Peyer's patch (tissue), 4 donors: ENCODE data around the gene KCNQ5. TPM values are rescaled to one million over a fixed set of nuclear protein-coding genes. Genes with fewer than 3 reads are reported as not detected.

Experiments used
- DNase-seq, 3 donors: peaks; one replicate each; pipeline ENCODE4 v3.0.0-alpha.2; 2017 to 2019
- H3K27ac ChIP-seq, 4 donors: fragments of 200-600 bp; sonication (generic); one replicate each; pipeline ENCODE4 v1.5.1; 2016 to 2019
- H3K27me3 ChIP-seq, 2 donors: fragments of 200-600 bp; sonication (generic); one replicate each; pipeline ENCODE4 v1.5.1; 2019
- H3K36me3 ChIP-seq, 3 donors: fragments of 200-600 bp; sonication (generic); one replicate each; pipeline ENCODE4 v1.5.1; 2016 to 2019
- H3K4me1 ChIP-seq, 4 donors: fragments of 200-600 bp; sonication (generic); one replicate each; pipeline ENCODE4 v1.5.1; 2016 to 2019
- H3K4me3 ChIP-seq, 4 donors: fragments of 200-600 bp; sonication (generic); 1 replicate in 3 of 4; 2 replicates in 1 of 4; pipeline ENCODE4 v1.5.1; 2016 to 2019; ENCODE audit warnings: mild to moderate bottlenecking in 1 of 4
- H3K9me3 ChIP-seq, 4 donors: fragments of 200-600 bp; sonication (generic); one replicate each; pipeline ENCODE4 v1.5.1; 2016 to 2019; ENCODE audit warnings: mild to moderate bottlenecking in 1 of 4
- POLR2A ChIP-seq, 2 donors: fragments of 450-650 bp; IDR thresholded peaks; one replicate each; pipeline ENCODE4 v1.5.1; 2017; ENCODE audit warnings: antibody characterized with exemption in 2 of 2, mild to moderate bottlenecking in 2 of 2, moderate library complexity in 2 of 2
- total RNA-seq, 4 donors: library from RNA; depleted of rRNA; stranded (reverse); fragments of >200 nt; gene quantifications; one replicate each; pipeline ENCODE4 v1.1.0, GENCODE V29; 2016
- TF ChIP-seq, protein P1 (sequence below), 6 experiments: fragments of 450-650 bp in 4 of 6; fragments of 200-600 bp in 2 of 6; sonication (generic) in 1 of 6; IDR thresholded peaks; one replicate each; pipeline ENCODE4 v1.5.1; 2017 to 2019; ENCODE audit warnings: antibody characterized with exemption in 6 of 6, mild to moderate bottlenecking in 3 of 6, moderate library complexity in 1 of 6

The KCNQ5 gene
- total RNA-seq, 4 donors from 2014 or later = 0.27 to 5.0 (median 0.38) TPM; not detected in 1

DNA sequence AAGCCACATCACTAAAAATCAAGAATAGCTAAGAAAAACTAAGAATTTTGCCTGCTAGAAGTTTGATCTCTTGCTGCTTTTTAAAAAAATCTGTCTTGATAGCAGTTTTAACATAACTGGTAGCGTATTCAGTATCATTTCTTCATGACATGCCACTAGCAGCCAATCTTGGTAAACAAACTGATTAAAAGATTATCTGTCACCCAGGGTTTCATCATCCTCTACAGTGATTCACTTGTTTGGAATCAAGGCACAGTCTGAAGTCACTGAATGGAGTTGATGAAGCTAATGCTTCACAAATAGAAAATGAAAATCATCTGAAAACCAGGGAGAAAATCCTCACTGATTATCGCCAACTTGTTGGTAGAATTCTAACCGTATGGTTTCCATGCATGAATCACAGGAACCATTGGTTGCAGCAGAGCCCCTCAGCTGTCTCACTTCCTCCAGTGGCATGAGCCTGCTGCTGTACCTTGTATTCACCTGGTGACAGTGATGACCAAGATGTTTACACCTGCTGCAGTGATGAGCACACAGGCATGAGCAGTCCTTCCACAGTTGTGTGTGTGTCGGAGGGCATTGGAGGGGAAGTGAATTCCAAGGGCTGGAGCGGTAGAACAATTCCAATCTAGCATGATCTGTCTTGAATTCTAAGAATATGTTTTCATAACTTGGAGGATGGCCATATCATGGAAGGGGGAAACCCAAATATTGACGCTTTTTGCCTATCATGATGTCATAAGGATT lies 328.4 kb downstream of the KCNQ5 start:
- no peaks in the 10 kb centered on the region for H3K27me3 ChIP-seq
- H3K9me3 ChIP-seq = no peaks in the 10 kb centered on the region
- no peaks in the 10 kb centered on the region for H3K4me1 ChIP-seq
- H3K27ac ChIP-seq = no peak overlapping the region
- H3K4me3 ChIP-seq = no peak overlapping the region
- DNase-seq = no peak
- TF ChIP-seq, protein P1, sequence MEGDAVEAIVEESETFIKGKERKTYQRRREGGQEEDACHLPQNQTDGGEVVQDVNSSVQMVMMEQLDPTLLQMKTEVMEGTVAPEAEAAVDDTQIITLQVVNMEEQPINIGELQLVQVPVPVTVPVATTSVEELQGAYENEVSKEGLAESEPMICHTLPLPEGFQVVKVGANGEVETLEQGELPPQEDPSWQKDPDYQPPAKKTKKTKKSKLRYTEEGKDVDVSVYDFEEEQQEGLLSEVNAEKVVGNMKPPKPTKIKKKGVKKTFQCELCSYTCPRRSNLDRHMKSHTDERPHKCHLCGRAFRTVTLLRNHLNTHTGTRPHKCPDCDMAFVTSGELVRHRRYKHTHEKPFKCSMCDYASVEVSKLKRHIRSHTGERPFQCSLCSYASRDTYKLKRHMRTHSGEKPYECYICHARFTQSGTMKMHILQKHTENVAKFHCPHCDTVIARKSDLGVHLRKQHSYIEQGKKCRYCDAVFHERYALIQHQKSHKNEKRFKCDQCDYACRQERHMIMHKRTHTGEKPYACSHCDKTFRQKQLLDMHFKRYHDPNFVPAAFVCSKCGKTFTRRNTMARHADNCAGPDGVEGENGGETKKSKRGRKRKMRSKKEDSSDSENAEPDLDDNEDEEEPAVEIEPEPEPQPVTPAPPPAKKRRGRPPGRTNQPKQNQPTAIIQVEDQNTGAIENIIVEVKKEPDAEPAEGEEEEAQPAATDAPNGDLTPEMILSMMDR (IDR thresholded peaks at IDR 0.05) = no peak
- TF ChIP-seq POLR2A (IDR thresholded peaks at IDR 0.05) = no peak
- H3K36me3 ChIP-seq = no peaks in the 10 kb centered on the region

DNA sequence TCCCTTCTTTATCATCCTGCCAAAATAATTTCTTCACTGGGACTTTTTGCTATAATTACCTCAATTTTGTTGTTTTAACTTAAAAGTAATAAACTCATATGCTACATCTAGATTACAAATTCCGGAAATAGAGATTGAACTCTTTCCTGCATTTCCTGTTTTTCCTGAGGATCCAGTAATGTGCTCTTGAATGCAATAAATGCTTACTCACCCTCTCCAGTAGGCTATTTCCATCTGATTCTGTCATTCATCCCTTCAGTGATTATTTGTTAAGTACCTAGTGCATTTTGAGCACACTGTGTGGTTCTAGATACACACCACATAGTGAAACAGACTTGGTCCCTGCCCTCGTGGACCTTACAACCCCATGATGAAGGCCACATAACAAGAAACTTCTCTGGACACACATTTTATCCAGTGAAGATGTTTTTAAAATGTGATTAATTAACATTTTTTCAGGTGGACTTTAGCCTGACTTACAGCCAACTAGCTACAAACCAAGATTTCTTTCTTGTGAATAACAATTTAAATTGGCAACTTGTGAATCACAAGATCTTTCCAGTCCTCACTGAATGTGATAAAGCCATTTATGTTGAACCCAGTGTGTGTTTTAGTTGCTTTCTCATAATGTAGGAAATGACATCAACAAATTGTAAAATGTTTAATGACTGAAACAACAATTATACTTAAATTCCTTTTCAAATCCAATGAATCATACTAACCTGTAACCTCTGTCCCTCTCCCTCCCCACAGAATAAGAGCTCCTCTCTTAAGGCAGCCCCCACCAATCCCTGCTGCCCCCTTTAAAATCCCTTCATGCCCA lies 331.2 kb downstream of the KCNQ5 start:
- Histone ChIP-seq H3K4me3 (no peak overlapping the region), H3K27me3 (no peaks in the 10 kb centered on the region), H3K9me3 (no peaks in the 10 kb centered on the region), H3K4me1 (no peaks in the 10 kb centered on the region), H3K27ac (no peak overlapping the region), H3K36me3 (no peaks in the 10 kb centered on the region)
- TF ChIP-seq, protein P1 (IDR thresholded peaks at IDR 0.05) = no peak
- no peak for TF ChIP-seq POLR2A (IDR thresholded peaks at IDR 0.05)
- no peak for DNase-seq

GRCh38 chr6:72953971-72954381 lies 332.1 kb downstream of the KCNQ5 start:
- no peak overlapping the region for H3K4me3 ChIP-seq
- no peaks in the 10 kb centered on the region for H3K27me3 ChIP-seq
- TF ChIP-seq, protein P1 (IDR thresholded peaks at IDR 0.05) = no peak
- no peak for TF ChIP-seq POLR2A (IDR thresholded peaks at IDR 0.05)
- no peaks in the 10 kb centered on the region for H3K9me3 ChIP-seq
- no peak for DNase-seq
- H3K36me3 ChIP-seq = no peaks in the 10 kb centered on the region
- H3K4me1 ChIP-seq = no peaks in the 10 kb centered on the region
- no peak overlapping the region for H3K27ac ChIP-seq

DNA sequence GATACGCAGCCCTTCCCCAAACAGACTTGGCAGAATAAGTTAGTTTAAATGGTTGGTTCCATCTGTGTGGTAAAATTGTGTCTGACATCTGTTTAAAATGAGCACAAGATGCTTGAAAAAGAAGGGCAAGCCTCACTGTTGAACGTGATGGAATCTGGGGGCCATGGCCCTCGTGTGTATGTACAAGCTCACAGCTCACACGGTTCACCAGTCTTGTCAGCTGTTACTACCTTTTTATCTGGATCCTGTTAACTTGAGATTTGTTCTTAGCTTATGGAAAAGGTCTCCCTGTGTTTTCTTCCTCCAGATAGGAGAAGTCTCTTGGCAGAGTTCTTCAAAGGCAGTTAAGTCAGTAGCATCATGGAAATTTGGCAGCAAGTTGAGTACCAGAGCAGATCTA lies 332.9 kb downstream of the KCNQ5 start:
- no peaks in the 10 kb centered on the region for H3K36me3 ChIP-seq
- H3K4me1 ChIP-seq = no peaks in the 10 kb centered on the region
- no peaks in the 10 kb centered on the region for H3K9me3 ChIP-seq
- no peak overlapping the region for H3K4me3 ChIP-seq
- H3K27ac ChIP-seq = no peak overlapping the region
- no peaks in the 10 kb centered on the region for H3K27me3 ChIP-seq
- DNase-seq = no peak
- no peak for TF ChIP-seq POLR2A (IDR thresholded peaks at IDR 0.05)
- TF ChIP-seq, protein P1 (IDR thresholded peaks at IDR 0.05) = no peak

- TF ChIP-seq, protein P1 (IDR thresholded peaks at IDR 0.05) = no peak
- no peak for TF ChIP-seq POLR2A (IDR thresholded peaks at IDR 0.05)
- no peak for DNase-seq
- no peaks in the 10 kb centered on the region for H3K36me3 ChIP-seq
- H3K27me3 ChIP-seq = no peaks in the 10 kb centered on the region
- H3K4me3 ChIP-seq = no peak overlapping the region
- no peaks in the 10 kb centered on the region for H3K4me1 ChIP-seq
- H3K27ac ChIP-seq = no peak overlapping the region
- no peaks in the 10 kb centered on the region for H3K9me3 ChIP-seq
Observed at GRCh38 chr6:72955666-72956065, 333.8 kb downstream of the KCNQ5 start.
